Mesenchymal stem cell (in vitro differentiated cells and primary cell): ENCODE data around the gene PSMB8.

Source experiments
- DNase-seq: peaks from one replicate; pipeline ENCODE4 v3.0.0-alpha.2; 2013
- H2AFZ ChIP-seq: one replicate; pipeline ENCODE4 v1.6.1; 2013; ENCODE audit warnings: low read depth, mild to moderate bottlenecking, control low read depth, inconsistent platforms, low read length, moderate library complexity
- H2AK5ac ChIP-seq: 2 replicates; pipeline ENCODE4 v1.6.1; 2013; ENCODE audit warnings: low read length, moderate library complexity, mild to moderate bottlenecking, inconsistent platforms; ENCODE audit not compliant: severe bottlenecking
- H2BK120ac ChIP-seq: one replicate; pipeline ENCODE4 v1.6.1; 2013; ENCODE audit warnings: low read depth, mild to moderate bottlenecking, inconsistent platforms, low read length, moderate library complexity
- H2BK12ac ChIP-seq, 2 experiments: one replicate each; pipeline ENCODE4 v1.6.1; 2013; ENCODE audit warnings: inconsistent platforms in 2 of 2, low read length in 2 of 2, mild to moderate bottlenecking in 2 of 2, moderate library complexity in 2 of 2, control low read depth in 1 of 2
- H2BK15ac ChIP-seq: one replicate; pipeline ENCODE4 v1.6.1; 2013; ENCODE audit warnings: mild to moderate bottlenecking, low read depth, inconsistent platforms; ENCODE audit not compliant: poor library complexity, severe bottlenecking
- H2BK5ac ChIP-seq: 2 replicates; pipeline ENCODE4 v1.6.1; 2013; ENCODE audit warnings: low read depth, mild to moderate bottlenecking, low read length, control low read depth, inconsistent platforms; ENCODE audit not compliant: poor library complexity, severe bottlenecking
- H3K14ac ChIP-seq, 2 experiments: one replicate each; pipeline ENCODE4 v1.6.1; 2013; ENCODE audit warnings: inconsistent platforms in 2 of 2, low read length in 2 of 2, control low read depth in 1 of 2, mild to moderate bottlenecking in 1 of 2, moderate library complexity in 1 of 2
- H3K18ac ChIP-seq, 2 experiments: one replicate each; pipeline ENCODE4 v1.6.1; 2013; ENCODE audit warnings: inconsistent platforms in 2 of 2, low read length in 2 of 2, control low read depth in 1 of 2, low read depth in 1 of 2, mild to moderate bottlenecking in 1 of 2
- H3K23ac ChIP-seq, 2 experiments: one replicate each; pipeline ENCODE4 v1.6.1; 2013; ENCODE audit warnings: inconsistent platforms in 2 of 2, low read length in 2 of 2, mild to moderate bottlenecking in 2 of 2, moderate library complexity in 2 of 2, control low read depth in 1 of 2
- H3K27ac ChIP-seq: 2 replicates; pipeline ENCODE4 v1.5.1; 2013; ENCODE audit warnings: mild to moderate bottlenecking, moderate library complexity, low read length, control low read depth, inconsistent platforms; ENCODE audit not compliant: poor library complexity, severe bottlenecking
- H3K27me3 ChIP-seq, 2 experiments: 2 replicates each; pipeline versions ENCODE4 v1.6.1 to v1.7.0; 2013; ENCODE audit warnings: low read length in 2 of 2, mild to moderate bottlenecking in 2 of 2, moderate library complexity in 2 of 2, control low read depth in 1 of 2, inconsistent platforms in 1 of 2; ENCODE audit not compliant: control insufficient read depth in 1 of 2, insufficient read depth in 1 of 2
- H3K36me3 ChIP-seq, 2 experiments: 2 replicates each; pipeline versions ENCODE4 v1.6.1 to v1.7.0; 2013; ENCODE audit warnings: low read length in 2 of 2, control low read depth in 1 of 2, inconsistent platforms in 1 of 2, low read depth in 1 of 2, mild to moderate bottlenecking in 1 of 2; ENCODE audit not compliant: insufficient read depth in 2 of 2, control insufficient read depth in 1 of 2
- H3K4ac ChIP-seq, 2 experiments: one replicate each; pipeline ENCODE4 v1.6.1; 2013; ENCODE audit warnings: inconsistent platforms in 2 of 2, low read length in 2 of 2, mild to moderate bottlenecking in 2 of 2, moderate library complexity in 2 of 2, control low read depth in 1 of 2, low read depth in 1 of 2
- H3K4me1 ChIP-seq: 2 replicates; pipeline ENCODE4 v1.6.1; 2013; ENCODE audit warnings: low read depth, low read length, control low read depth; ENCODE audit not compliant: control insufficient read depth, insufficient read depth
- H3K4me2 ChIP-seq: 2 replicates; pipeline ENCODE4 v1.6.1; 2013; ENCODE audit warnings: low read length, mild to moderate bottlenecking, inconsistent platforms; ENCODE audit not compliant: poor library complexity, severe bottlenecking
- H3K4me3 ChIP-seq, 2 experiments: 2 replicates each; pipeline versions ENCODE4 v1.5.1 to v1.7.0; 2013; ENCODE audit warnings: low read length in 2 of 2, mild to moderate bottlenecking in 2 of 2, control low read depth in 1 of 2, low read depth in 1 of 2; ENCODE audit not compliant: insufficient read depth in 1 of 2
- H3K79me1 ChIP-seq: replicated peaks from 2 replicates; pipeline ENCODE4 v1.6.1; 2013; ENCODE audit warnings: mild to moderate bottlenecking, control low read depth, low read length, inconsistent platforms; ENCODE audit not compliant: poor library complexity, severe bottlenecking
- H3K9ac ChIP-seq: 2 replicates; pipeline ENCODE4 v1.7.0; 2013; ENCODE audit warnings: mild to moderate bottlenecking, low read length, moderate library complexity
- H3K9me3 ChIP-seq: 2 replicates; pipeline ENCODE4 v1.7.0; 2013; ENCODE audit warnings: mild to moderate bottlenecking, low read length; ENCODE audit not compliant: control insufficient read depth
- H4K8ac ChIP-seq: one replicate; pipeline ENCODE4 v1.6.1; 2013; ENCODE audit warnings: inconsistent platforms, mild to moderate bottlenecking, low read length, moderate library complexity
- H4K91ac ChIP-seq: one replicate; pipeline ENCODE4 v1.6.1; 2013; ENCODE audit warnings: mild to moderate bottlenecking, low read length, inconsistent platforms
- WGBS: methylation state at CpG from one replicate; pipeline ENCODE4 v1.1.7; 2013; ENCODE audit warnings: mixed read lengths; 5-methylcytosine and 5-hydroxymethylcytosine counted together

Gene PSMB8

DNA sequence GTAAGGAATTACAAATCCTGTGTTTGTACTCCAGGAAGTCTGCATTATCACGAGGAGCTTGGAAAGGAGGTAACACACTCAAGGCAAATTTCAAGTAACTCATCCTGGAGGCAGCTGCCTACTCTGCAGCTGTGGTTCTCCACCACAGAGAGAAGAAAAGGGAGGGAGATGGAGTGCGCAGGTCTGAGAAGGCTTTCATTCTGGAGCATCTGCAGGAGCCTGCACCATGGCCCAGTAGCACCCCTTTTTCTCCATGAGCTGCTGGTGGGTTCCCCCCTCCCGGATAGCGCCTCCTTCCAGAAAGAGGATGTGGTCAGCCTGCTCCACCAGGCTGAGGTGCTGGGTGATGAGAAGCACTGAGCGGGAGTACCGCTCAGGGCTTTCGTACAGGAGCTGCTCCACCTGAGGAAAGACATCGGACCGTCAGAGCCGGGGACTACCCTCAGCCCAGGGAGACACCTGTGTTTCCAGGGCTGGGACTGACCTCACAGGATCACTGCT lies 1.6 kb upstream of the PSMB8 start:
- no peaks in the 10 kb centered on the region for H3K9me3 ChIP-seq
- H2BK12ac ChIP-seq, result no peak overlapping the region
- H2BK120ac ChIP-seq, result no peak overlapping the region
- no peak overlapping the region for H3K14ac ChIP-seq
- H3K36me3 ChIP-seq, result peaks cover 35 to 76% of the 10 kb centered on the region in 2 experiments
- H3K4me3 ChIP-seq, result no peak overlapping the region
- H3K4ac ChIP-seq, result no peak overlapping the region
- H3K79me1 ChIP-seq, result peaks cover 14% of the 10 kb centered on the region
- H4K91ac ChIP-seq, result no peak overlapping the region
- no peak overlapping the region for H4K8ac ChIP-seq
- H2AK5ac ChIP-seq, result no peak overlapping the region
- H3K18ac ChIP-seq, result no peak overlapping the region
- no peak overlapping the region for H2BK15ac ChIP-seq
- no peak overlapping the region for H2BK5ac ChIP-seq
- no peak overlapping the region for H2AFZ ChIP-seq
- H3K9ac ChIP-seq, result peak overlapping the region; percentile 96
- no peak overlapping the region for H3K4me2 ChIP-seq
- no peak overlapping the region for H3K23ac ChIP-seq
- H3K4me1 ChIP-seq, result peaks cover 5% of the 10 kb centered on the region
- no peaks in the 10 kb centered on the region for H3K27me3 ChIP-seq
- no peak overlapping the region for H3K27ac ChIP-seq
- WGBS, result 80% methylated on average over 10 of the region's 10 CpGs
- DNase-seq, result no peak

DNA sequence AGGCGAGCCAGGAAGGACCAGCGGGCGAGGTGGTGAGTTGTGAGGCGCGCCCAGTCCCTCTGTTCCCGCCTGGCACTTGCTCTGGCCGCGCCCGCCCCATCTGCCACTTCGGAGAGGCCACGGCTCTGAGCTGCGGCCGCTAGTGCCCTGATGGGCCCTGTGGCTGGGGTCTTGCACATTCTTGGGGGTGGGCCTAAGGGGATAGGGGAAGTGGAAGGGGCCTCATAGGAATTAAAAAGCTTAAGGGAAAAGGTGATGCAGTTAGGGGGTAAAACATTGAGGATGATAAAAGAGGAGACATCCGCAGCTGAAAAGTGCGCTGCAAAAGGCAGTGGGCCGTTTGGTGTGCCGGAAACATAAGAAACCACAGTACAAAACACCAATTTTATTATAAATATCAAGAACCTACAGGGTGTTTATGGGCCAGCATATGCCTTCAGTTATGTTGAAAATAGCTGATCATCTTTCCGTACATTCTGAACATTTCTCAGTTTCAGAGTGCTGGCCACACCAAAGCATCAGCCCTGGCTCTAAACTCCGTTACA lies 1.1 kb upstream of the PSMB8 start:
- Histone ChIP-seq H3K23ac (no peak overlapping the region), H4K8ac (peak overlapping the region; percentile 56), H3K4me3 (peak overlapping the region in 1 of 2 experiments; percentile 95), H2BK12ac (no peak overlapping the region), H2AFZ (no peak overlapping the region), H3K4me1 (peaks cover 5% of the 10 kb centered on the region), H2AK5ac (no peak overlapping the region), H2BK120ac (no peak overlapping the region), H4K91ac (no peak overlapping the region), H3K9ac (peak overlapping the region; percentile 96), H3K27ac (no peak overlapping the region), H2BK5ac (no peak overlapping the region), H3K27me3 (no peaks in the 10 kb centered on the region), H3K18ac (peak overlapping the region in 1 of 2 experiments; percentile 7), H3K14ac (peak overlapping the region in 1 of 2 experiments; percentile 30), H3K36me3 (peaks cover 32 to 76% of the 10 kb centered on the region in 2 experiments), H3K9me3 (no peaks in the 10 kb centered on the region), H3K79me1 (peaks cover 11% of the 10 kb centered on the region), H2BK15ac (no peak overlapping the region), H3K4me2 (peak overlapping the region; percentile 69), H3K4ac (no peak overlapping the region)
- DNase-seq, result no peak
- WGBS, result 20% methylated on average over 16 of the region's 19 CpGs

DNA sequence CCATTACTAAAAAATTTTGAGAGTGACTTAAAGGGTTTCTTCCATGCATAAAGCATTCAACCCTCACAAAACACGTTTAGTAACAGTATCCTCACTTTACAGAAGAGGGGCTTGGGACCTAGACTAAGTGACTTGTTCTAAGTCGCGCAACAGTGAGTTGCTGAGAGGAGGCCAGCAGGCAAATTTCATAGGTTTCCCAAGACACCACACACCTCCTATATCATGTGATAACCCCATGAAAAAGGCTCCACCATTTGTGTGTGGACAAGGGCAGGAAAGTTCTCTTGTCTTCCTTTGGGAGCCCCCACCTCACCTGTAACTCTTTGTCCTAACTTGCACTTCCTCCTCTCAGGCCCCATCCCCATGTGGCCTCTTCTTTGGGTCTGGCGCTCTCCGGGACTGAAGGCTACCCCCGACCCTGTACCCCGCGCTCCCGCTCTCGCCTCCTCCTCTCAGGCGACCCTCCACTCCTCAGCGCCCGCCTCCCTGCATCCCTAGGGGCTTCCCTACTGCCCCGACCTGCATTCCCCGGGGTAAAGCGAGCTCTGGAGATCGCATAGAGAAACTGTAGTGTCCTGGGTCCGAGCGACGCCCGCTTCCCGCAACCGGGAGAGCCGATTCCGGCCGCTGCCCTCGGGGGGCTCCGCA lies 392 bp downstream of the PSMB8 start:
- H2AFZ ChIP-seq, result peak overlapping the region; percentile 57
- H3K14ac ChIP-seq, result peak overlapping the region in 1 of 2 experiments; percentile 49
- peak overlapping the region; percentile 15 for H4K91ac ChIP-seq
- no peak overlapping the region for H2BK5ac ChIP-seq
- H3K27ac ChIP-seq, result no peak overlapping the region
- no peak overlapping the region for H2BK15ac ChIP-seq
- H3K4me2 ChIP-seq, result peak overlapping the region; percentile 69
- H3K23ac ChIP-seq, result peak overlapping the region in 1 of 2 experiments; percentile 46
- H3K4me1 ChIP-seq, result peaks cover 5% of the 10 kb centered on the region
- H3K27me3 ChIP-seq, result no peaks in the 10 kb centered on the region
- H3K9me3 ChIP-seq, result no peaks in the 10 kb centered on the region
- no peak overlapping the region for H2BK12ac ChIP-seq
- H3K4me3 ChIP-seq, result peak overlapping the region; percentile 59 to 95
- peak; percentile 7 for DNase-seq
- peak overlapping the region; percentile 75 for H2BK120ac ChIP-seq
- H3K9ac ChIP-seq, result peak overlapping the region; percentile 96
- no peak overlapping the region for H2AK5ac ChIP-seq
- H4K8ac ChIP-seq, result peak overlapping the region; percentile 63
- H3K36me3 ChIP-seq, result peaks cover 27 to 66% of the 10 kb centered on the region in 2 experiments
- H3K4ac ChIP-seq, result peak overlapping the region; percentile 55 to 71
- peaks cover 9% of the 10 kb centered on the region for H3K79me1 ChIP-seq
- 9% methylated on average over 28 of the region's 28 CpGs for WGBS
- H3K18ac ChIP-seq, result peak overlapping the region; percentile 31 to 86

DNA sequence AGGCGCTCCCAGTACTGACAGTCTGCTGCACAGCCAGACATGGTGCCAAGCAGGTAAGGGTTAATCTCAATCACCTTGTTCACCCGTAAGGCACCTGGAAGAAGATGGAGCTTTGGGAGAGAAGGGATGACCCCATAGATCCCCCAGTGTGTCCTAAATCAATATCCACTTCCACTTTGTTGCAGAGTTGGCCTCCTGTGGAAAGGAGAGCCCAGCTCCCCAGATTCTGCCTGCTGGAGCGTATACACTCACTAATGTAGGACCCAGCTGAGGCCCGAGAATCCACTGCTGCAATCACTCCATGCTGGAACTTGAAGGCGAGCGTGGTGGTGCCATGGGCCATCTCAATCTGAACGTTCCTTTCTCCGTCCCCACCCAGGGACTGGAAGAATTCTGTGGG lies 1.2 kb downstream of the PSMB8 start:
- H3K27ac ChIP-seq, result no peak overlapping the region
- peak overlapping the region; percentile 96 for H3K9ac ChIP-seq
- peaks cover 10% of the 10 kb centered on the region for H3K79me1 ChIP-seq
- H2AFZ ChIP-seq, result no peak overlapping the region
- no peak overlapping the region for H2BK120ac ChIP-seq
- H2AK5ac ChIP-seq, result no peak overlapping the region
- no peak overlapping the region for H2BK15ac ChIP-seq
- H3K27me3 ChIP-seq, result no peaks in the 10 kb centered on the region
- H3K18ac ChIP-seq, result no peak overlapping the region
- H3K14ac ChIP-seq, result no peak overlapping the region
- no peak overlapping the region for H4K91ac ChIP-seq
- no peak for DNase-seq
- H2BK5ac ChIP-seq, result no peak overlapping the region
- H3K36me3 ChIP-seq, result peaks cover 22 to 58% of the 10 kb centered on the region in 2 experiments
- H4K8ac ChIP-seq, result no peak overlapping the region
- H3K4me1 ChIP-seq, result peaks cover 8% of the 10 kb centered on the region
- no peaks in the 10 kb centered on the region for H3K9me3 ChIP-seq
- no peak overlapping the region for H2BK12ac ChIP-seq
- no peak overlapping the region for H3K4me2 ChIP-seq
- peak overlapping the region in 1 of 2 experiments; percentile 95 for H3K4me3 ChIP-seq
- 95% methylated on average over 8 of the region's 8 CpGs for WGBS
- H3K4ac ChIP-seq, result no peak overlapping the region
- H3K23ac ChIP-seq, result no peak overlapping the region
